ENCODE results near the gene LIMCH1. TPM values are rescaled to one million over a fixed set of nuclear protein-coding genes. Genes with fewer than 3 reads are reported as not detected.

Gene LIMCH1
- total and polyA plus RNA-seq, 11 donors, result 50.9 to 345 (median 233) TPM

DNA sequence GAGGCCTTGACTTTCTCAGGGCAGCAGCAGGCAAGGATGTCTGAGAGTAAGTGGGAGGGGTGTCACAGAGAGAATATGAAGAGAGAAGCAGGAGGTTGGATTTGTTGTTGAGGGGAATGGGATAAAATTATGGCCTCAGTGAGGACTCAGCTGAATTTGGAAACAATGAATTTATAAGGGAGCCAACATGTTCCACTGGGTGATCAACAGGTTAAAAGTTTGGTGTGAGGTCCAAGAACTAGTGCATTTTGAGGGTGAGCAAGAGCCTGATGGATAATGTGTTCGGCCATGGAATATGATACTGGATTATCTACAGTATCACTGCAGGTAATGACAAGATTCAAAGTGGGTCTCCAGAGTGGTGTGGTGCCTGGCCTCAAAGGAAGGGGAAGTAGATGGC is 33.5 kb downstream of the LIMCH1 start:
- no peak for TF ChIP-seq POLR2A (IDR thresholded peaks at IDR 0.05)
- TF ChIP-seq, protein P1, sequence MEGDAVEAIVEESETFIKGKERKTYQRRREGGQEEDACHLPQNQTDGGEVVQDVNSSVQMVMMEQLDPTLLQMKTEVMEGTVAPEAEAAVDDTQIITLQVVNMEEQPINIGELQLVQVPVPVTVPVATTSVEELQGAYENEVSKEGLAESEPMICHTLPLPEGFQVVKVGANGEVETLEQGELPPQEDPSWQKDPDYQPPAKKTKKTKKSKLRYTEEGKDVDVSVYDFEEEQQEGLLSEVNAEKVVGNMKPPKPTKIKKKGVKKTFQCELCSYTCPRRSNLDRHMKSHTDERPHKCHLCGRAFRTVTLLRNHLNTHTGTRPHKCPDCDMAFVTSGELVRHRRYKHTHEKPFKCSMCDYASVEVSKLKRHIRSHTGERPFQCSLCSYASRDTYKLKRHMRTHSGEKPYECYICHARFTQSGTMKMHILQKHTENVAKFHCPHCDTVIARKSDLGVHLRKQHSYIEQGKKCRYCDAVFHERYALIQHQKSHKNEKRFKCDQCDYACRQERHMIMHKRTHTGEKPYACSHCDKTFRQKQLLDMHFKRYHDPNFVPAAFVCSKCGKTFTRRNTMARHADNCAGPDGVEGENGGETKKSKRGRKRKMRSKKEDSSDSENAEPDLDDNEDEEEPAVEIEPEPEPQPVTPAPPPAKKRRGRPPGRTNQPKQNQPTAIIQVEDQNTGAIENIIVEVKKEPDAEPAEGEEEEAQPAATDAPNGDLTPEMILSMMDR (IDR thresholded peaks at IDR 0.05), result no peak
- 52 to 67% (median 60%) methylated on average over 1 of the region's 1 CpG for WGBS, 4 donors
- Histone ChIP-seq H3K27ac (peak overlapping the region; percentile 59 to 92 (median 80)), H3K4me3 (no peak overlapping the region), H3K9me3 (no peaks in the 10 kb centered on the region), H3K27me3 (no peaks in the 10 kb centered on the region), H3K4me1 (peaks cover 4 to 86% (median 54%) of the 10 kb centered on the region in 12 donors), H3K36me3 (no peaks in the 10 kb centered on the region)
- no peak for ATAC-seq
- DNase-seq, result no peak
- intact Hi-C loops (cut with DNase I), result loop anchor here in 1 of 10 donors (5.0 kb wide), 1 partner anchor 41 kb away; no protein-coding TSS in a partner anchor

DNA sequence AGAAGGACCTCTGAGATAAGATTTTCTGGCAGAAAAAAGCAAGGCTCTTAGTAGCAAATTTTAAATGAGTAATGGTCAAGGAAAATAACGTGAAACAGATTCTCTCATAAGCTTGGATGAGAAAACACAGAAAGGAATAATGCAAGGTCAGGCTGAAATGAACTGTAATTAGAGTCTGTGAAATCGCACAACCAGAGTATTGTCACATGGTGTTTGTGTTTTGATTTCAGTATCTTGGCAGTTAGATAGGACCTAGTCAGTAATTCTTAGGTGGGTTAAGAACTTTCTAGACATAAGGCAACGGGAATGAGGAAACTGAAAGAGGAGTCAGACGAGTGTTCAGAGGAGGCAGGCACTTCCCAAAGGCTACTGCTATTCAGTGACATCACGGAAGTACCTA is 34.6 kb downstream of the LIMCH1 start:
- TF ChIP-seq, protein P1 (IDR thresholded peaks at IDR 0.05), result no peak
- TF ChIP-seq POLR2A (IDR thresholded peaks at IDR 0.05), result no peak
- Histone ChIP-seq H3K36me3 (no peaks in the 10 kb centered on the region), H3K27ac (peak overlapping the region; percentile 9 to 92 (median 80)), H3K4me3 (peak overlapping the region in 4 of 12 donors; percentile 4 to 15 (median 6)), H3K4me1 (peaks cover 4 to 83% (median 49%) of the 10 kb centered on the region in 12 donors), H3K9me3 (no peaks in the 10 kb centered on the region), H3K27me3 (no peaks in the 10 kb centered on the region)
- DNase-seq (no peak), ATAC-seq (peak in 2 of 4 donors; percentile 3 to 21)
- WGBS, 4 donors, result 19 to 30% (median 24%) methylated on average over 5 of the region's 5 CpGs
- intact Hi-C loops (cut with DNase I), result loop anchor here in 1 of 10 donors (5.0 kb wide), 1 partner anchor 40 kb away; no protein-coding TSS in a partner anchor

DNA sequence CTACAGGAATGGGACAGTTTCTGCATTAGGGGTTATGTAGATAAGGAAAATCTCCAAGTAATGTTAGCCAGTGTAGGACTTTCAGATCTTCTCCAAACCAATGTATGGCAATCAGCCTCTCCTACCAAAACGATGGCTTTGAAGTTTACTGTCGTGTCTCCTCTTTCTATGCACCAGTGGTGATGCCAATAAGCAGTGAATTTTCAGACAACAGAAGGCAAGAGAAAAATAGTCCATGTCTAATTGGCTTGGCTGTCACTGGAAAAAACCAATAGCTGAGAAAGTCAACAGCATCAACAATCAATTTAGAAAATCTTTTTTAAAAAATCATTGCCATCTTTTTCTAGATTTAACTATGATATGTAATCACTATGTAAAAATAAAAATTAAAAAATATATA is 35.0 kb downstream of the LIMCH1 start:
- DNase-seq, result no peak
- H3K27me3 ChIP-seq, result no peaks in the 10 kb centered on the region
- ATAC-seq, result no peak
- no peaks in the 10 kb centered on the region for H3K9me3 ChIP-seq
- WGBS, 4 donors, result 43 to 53% (median 48%) methylated on average over 2 of the region's 2 CpGs
- no peaks in the 10 kb centered on the region for H3K36me3 ChIP-seq
- peaks cover 4 to 79% (median 44%) of the 10 kb centered on the region in 12 donors for H3K4me1 ChIP-seq
- TF ChIP-seq POLR2A (IDR thresholded peaks at IDR 0.05), result no peak
- TF ChIP-seq, protein P1 (IDR thresholded peaks at IDR 0.05), result no peak
- peak overlapping the region; percentile 9 to 92 (median 80) for H3K27ac ChIP-seq
- intact Hi-C loops (cut with DNase I), result loop anchor here in 1 of 10 donors (5.0 kb wide), 1 partner anchor 39 kb away; no protein-coding TSS in a partner anchor
- H3K4me3 ChIP-seq, result peak overlapping the region in 3 of 12 donors; percentile 4 to 15 (median 5)

DNA sequence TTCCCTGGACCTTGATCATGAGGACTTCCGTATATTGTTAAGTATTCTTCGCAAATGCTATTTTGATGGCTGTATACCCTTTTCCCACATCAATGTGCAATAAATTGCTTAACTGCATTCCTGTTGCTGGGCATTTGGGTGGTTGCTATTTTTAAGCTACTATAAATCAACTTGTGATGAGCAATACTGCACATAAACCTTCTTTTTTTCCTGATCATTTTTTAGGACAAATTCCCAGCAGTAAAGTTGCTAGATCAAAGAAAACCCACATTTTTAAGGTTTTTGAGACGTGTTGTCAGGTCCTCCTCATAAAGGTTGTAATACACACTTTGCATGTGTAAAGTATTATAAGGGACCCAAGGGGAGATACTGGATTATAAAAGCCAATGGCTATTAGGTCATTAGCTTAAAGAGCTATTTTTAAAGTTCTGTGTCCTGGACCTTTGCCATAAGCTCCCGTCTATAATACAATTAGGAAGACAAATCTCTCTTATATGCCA is 35.6 kb downstream of the LIMCH1 start:
- Histone ChIP-seq H3K4me1 (peaks cover 4 to 75% (median 40%) of the 10 kb centered on the region in 12 donors), H3K9me3 (no peaks in the 10 kb centered on the region), H3K27ac (peak overlapping the region in 9 of 12 donors; percentile 1 to 92 (median 81)), H3K36me3 (no peaks in the 10 kb centered on the region), H3K27me3 (no peaks in the 10 kb centered on the region), H3K4me3 (no peak overlapping the region)
- 58 to 59% (median 58%) methylated on average over 4 of the region's 4 CpGs for WGBS, 4 donors
- no peak for TF ChIP-seq POLR2A (IDR thresholded peaks at IDR 0.05)
- TF ChIP-seq, protein P1 (IDR thresholded peaks at IDR 0.05), result no peak
- ATAC-seq (no peak), DNase-seq (no peak)
- intact Hi-C loops (cut with DNase I), result loop anchor here in 1 of 10 donors (5.0 kb wide), 1 partner anchor 39 kb away; no protein-coding TSS in a partner anchor
